ENCODE data around the gene TRPC4AP. TPM values are rescaled to one million over a fixed set of nuclear protein-coding genes. Genes with fewer than 3 reads are reported as not detected.

TRPC4AP gene
- total and polyA plus RNA-seq, 10 of the 15 experiments (the other 5 are each of a cell fraction or from before 2014, with no cell fraction given): 1.1 to 61.7 (median 41.2) TPM

DNA sequence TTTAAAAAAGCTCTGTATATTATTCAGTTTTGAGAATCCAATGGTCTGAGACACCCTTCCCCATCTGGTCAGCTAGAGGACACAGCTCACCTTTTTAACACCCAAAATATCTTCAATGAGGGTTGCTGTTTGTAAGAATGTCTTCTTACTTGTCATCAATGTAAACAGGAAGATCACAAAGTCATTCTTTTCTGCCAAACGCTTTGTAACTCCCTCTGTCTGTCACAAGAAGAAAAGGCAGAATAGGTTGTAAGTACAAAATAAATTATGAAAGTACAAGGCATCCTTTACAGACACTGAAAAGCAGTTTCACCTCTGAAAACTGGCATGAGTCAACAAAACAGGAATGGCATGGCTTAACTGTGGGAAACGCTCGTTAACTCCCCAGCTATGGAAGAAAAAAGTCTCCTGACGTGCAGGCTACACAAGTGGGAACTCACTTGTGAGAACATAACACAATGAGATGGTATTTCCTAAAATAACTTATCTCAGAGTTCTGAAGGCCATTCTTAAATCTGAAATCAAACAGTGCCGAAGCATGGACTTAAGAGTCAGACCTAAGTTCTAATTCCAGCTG, 42.7 kb downstream of the TRPC4AP start:
- DNase-seq (ENCODE audit: low read depth, low spot score) (no peak), ATAC-seq (no peak), FAIRE-seq (no peak)
- in situ Hi-C loops (cut with MboI): no loop called here
- ChIA-PET CTCF (interaction anchor here (0.7 to 1.2 kb wide), 3 partner anchors 40 to 219 kb away, joined by 3 read pairs; no protein-coding TSS in a partner anchor), SMC1A (ENCODE audit: uncharacterized antibody, unreplicated experiment) (interaction anchor here (1.3 to 1.5 kb wide), 2 partner anchors 16 to 46 kb away, joined by 3 to 4 read pairs; no protein-coding TSS in a partner anchor), POLR2A (no interaction called here), RAD21 (ENCODE audit: unreplicated experiment) (interaction anchor here (0.7 kb wide), 1 partner anchor 173 kb away, joined by 3 read pairs; the partner anchor contains the start of gene ACSS2)
- Histone ChIP-seq H3K4me2 (ENCODE audit: control insufficient read depth, insufficient read depth) (no peak overlapping the region), H3K4me1 (ENCODE audit: control insufficient read depth, insufficient read depth, low read length) (peaks cover 4% of the 10 kb centered on the region; the same call in 1 of the 2 replicates), H3K36me3 (ENCODE audit: control insufficient read depth in 2 of 2, insufficient read depth in 2 of 2, low read length in 1 of 2) (peaks cover 4 to 21% of the 10 kb centered on the region in 2 experiments), H3K27me3 (replicated peaks in 1 of 2; ENCODE audit: control insufficient read depth in 2 of 2, insufficient read depth in 2 of 2, low read length in 1 of 2) (no peaks in the 10 kb centered on the region), H4K20me1 (ENCODE audit: control insufficient read depth, insufficient read depth) (no peaks in the 10 kb centered on the region), H3K79me2 (ENCODE audit: control insufficient read depth, insufficient read depth, low read length) (no peaks in the 10 kb centered on the region), H2AFZ (ENCODE audit: control insufficient read depth, low read depth, low read length) (no peak overlapping the region), H3K9ac (ENCODE audit: control insufficient read depth, insufficient read depth, low read length) (no peak overlapping the region), H3K9me3 (replicated peaks; ENCODE audit: control insufficient read depth, insufficient read depth, low read length) (no peaks in the 10 kb centered on the region), H3K27ac (ENCODE audit: control insufficient read depth, insufficient read depth) (no peak overlapping the region), H3K4me3 (no peak overlapping the region)
- intact Hi-C loops (cut with micrococcal nuclease; ENCODE audit: unreplicated experiment): no loop called here
- 90% methylated on average over 5 of the region's 5 CpGs for WGBS (ENCODE audit: insufficient coverage, insufficient replicate concordance, low lambda C conversion rate, missing lambda C conversion rate)
- TF ChIP-seq EZH2 (IDR thresholded peaks at IDR 0.05; ENCODE audit: borderline replicate concordance, control insufficient read depth, low read depth, low read length) (no peak), ZBTB40 (IDR thresholded peaks at IDR 0.05; ENCODE audit: borderline replicate concordance) (no peak), HSF1 (IDR thresholded peaks at IDR 0.05; ENCODE audit: low read depth, low read length) (no peak)
- BruUV-seq (replicated peaks): no TSS peak

All from GM12878 (cell line).